Adrenal gland (tissue), 5 donors: ENCODE data around the gene RANBP3L.

Source experiments
- POLR2A ChIP-seq, 2 donors: fragments of 450-650 bp; IDR thresholded peaks; one replicate each; pipeline ENCODE4 v1.6.1; 2017; ENCODE audit warnings: antibody characterized with exemption in 2 of 2, mild to moderate bottlenecking in 2 of 2, moderate library complexity in 1 of 2
- TF ChIP-seq, protein P1 (sequence below), 6 experiments: fragments of 450-650 bp in 4 of 6; fragments of 200-600 bp in 2 of 6; sonication (generic) in 1 of 6; IDR thresholded peaks; 1 replicate in 5 of 6; 2 replicates in 1 of 6; pipeline versions ENCODE4 v1.5.1 to v1.8.0; 2016 to 2021; ENCODE audit warnings: antibody characterized with exemption in 6 of 6, mild to moderate bottlenecking in 2 of 6, moderate library complexity in 1 of 6
- donor health status: DM: no; HTN: no; CAD: no.

DNA sequence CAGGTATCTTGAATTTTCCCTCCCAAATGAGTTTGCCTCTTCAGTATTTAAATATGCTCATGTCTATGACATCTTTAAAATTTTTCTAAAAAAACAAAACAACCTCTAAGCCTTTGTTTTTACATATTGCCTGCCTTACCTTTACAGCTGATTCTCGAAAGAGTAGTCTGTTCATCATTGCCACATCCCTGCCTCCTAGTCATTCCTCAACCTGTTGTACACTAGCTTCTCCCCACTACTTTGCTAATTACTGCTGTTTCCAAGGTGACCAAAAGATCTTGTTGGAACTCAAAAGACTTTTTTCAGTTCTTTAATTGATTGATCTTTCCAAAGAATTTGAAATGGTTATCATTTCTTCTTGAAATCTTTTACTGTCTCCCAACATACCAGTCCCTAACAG lies 58.0 kb downstream of the RANBP3L start:
- TF ChIP-seq, protein P1, sequence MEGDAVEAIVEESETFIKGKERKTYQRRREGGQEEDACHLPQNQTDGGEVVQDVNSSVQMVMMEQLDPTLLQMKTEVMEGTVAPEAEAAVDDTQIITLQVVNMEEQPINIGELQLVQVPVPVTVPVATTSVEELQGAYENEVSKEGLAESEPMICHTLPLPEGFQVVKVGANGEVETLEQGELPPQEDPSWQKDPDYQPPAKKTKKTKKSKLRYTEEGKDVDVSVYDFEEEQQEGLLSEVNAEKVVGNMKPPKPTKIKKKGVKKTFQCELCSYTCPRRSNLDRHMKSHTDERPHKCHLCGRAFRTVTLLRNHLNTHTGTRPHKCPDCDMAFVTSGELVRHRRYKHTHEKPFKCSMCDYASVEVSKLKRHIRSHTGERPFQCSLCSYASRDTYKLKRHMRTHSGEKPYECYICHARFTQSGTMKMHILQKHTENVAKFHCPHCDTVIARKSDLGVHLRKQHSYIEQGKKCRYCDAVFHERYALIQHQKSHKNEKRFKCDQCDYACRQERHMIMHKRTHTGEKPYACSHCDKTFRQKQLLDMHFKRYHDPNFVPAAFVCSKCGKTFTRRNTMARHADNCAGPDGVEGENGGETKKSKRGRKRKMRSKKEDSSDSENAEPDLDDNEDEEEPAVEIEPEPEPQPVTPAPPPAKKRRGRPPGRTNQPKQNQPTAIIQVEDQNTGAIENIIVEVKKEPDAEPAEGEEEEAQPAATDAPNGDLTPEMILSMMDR (IDR thresholded peaks at IDR 0.05) = no peak
- TF ChIP-seq POLR2A (IDR thresholded peaks at IDR 0.05) = no peak
